Mesothelial cell of epicardium (in vitro differentiated cells): ENCODE results near the gene B3GNT2. TPM values are rescaled to one million over a fixed set of nuclear protein-coding genes. Genes with fewer than 3 reads are reported as not detected.

ENCODE experiments used
- DNase-seq, 2 experiments: peaks; one replicate each; pipeline ENCODE4 v3.0.0; 2021; ENCODE audit warnings: low spot score in 2 of 2; ENCODE audit not compliant: unreplicated experiment in 2 of 2
- H3K27ac Mint-ChIP-seq: 2 replicates; pipeline ENCODE4 v1.8.0; 2021; ENCODE audit warnings: mixed read lengths
- H3K27me3 Mint-ChIP-seq: 2 replicates; pipeline ENCODE4 v1.8.0; 2021; ENCODE audit warnings: low read depth, mixed read lengths
- H3K36me3 Mint-ChIP-seq: 2 replicates; pipeline ENCODE4 v1.8.0; 2021; ENCODE audit warnings: mixed read lengths
- H3K4me1 Mint-ChIP-seq: 2 replicates; pipeline ENCODE4 v1.8.0; 2021; ENCODE audit warnings: mixed read lengths
- H3K4me3 Mint-ChIP-seq: 2 replicates; pipeline ENCODE4 v1.8.0; 2021; ENCODE audit warnings: mild to moderate bottlenecking, moderate library complexity, mixed read lengths
- H3K9me3 Mint-ChIP-seq: 2 replicates; pipeline ENCODE4 v1.8.0; 2021; ENCODE audit warnings: mixed read lengths
- total RNA-seq: library from RNA; stranded (reverse); gene quantifications from 3 replicates; pipeline ENCODE4 v1.2.1, GENCODE V29; 2021
- TF ChIP-seq, protein P1 (sequence below): fragments of 200-600 bp; sonication (generic); IDR thresholded peaks from one replicate; pipeline ENCODE4 v1.5.0; 2021; ENCODE audit warnings: antibody characterized with exemption; ENCODE audit not compliant: unreplicated experiment

The B3GNT2 gene
- total RNA-seq, 1 donor from 2014 or later = 24.8 TPM

DNA sequence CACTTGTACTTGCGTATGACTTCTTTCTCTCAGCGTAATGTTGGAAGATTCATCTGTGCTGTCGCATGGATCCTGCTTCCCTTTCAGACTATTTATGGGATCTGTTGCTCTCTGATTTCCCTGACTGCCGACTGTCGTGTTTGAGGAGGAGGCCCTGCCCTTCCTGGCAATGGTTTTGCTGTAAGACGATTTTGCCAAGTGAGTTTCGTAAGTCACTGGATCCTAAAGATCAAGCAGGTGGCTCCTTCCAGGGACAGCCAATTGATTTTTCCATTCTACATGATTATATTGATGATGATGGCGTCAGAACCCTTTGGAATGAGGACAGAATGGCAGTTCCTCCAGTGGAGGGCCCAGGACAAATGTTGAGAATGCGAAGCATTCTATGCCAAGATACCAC lies 8.7 kb upstream of the B3GNT2 start:
- Mint-ChIP-seq H3K36me3 (no peaks in the 10 kb centered on the region), H3K27me3 (no peaks in the 10 kb centered on the region), H3K27ac (no peak overlapping the region), H3K4me3 (no peak overlapping the region), H3K4me1 (no peaks in the 10 kb centered on the region), H3K9me3 (no peaks in the 10 kb centered on the region)
- DNase-seq = no peak
- TF ChIP-seq, protein P1, sequence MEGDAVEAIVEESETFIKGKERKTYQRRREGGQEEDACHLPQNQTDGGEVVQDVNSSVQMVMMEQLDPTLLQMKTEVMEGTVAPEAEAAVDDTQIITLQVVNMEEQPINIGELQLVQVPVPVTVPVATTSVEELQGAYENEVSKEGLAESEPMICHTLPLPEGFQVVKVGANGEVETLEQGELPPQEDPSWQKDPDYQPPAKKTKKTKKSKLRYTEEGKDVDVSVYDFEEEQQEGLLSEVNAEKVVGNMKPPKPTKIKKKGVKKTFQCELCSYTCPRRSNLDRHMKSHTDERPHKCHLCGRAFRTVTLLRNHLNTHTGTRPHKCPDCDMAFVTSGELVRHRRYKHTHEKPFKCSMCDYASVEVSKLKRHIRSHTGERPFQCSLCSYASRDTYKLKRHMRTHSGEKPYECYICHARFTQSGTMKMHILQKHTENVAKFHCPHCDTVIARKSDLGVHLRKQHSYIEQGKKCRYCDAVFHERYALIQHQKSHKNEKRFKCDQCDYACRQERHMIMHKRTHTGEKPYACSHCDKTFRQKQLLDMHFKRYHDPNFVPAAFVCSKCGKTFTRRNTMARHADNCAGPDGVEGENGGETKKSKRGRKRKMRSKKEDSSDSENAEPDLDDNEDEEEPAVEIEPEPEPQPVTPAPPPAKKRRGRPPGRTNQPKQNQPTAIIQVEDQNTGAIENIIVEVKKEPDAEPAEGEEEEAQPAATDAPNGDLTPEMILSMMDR = no peak

DNA sequence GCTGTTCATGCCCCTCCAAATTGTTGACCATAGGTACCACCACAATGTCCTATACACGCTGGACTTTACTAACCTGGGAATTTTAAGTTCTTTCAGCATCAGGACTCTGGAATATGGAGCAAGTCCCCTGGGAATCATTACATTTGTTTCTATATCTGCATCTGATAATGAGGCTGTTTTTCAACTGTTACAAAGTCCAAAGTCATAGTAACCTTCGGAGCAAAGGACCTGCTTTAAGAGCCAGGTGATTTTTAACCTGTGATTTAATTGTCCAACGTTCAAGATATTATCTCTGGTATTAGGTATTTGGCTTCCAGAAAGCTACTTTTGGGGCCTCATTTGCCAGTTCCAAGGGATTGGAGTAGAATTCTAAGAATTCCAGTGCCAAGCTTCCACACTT lies 7.5 kb upstream of the B3GNT2 start:
- no peak overlapping the region for H3K27ac Mint-ChIP-seq
- TF ChIP-seq, protein P1 = no peak
- no peak overlapping the region for H3K4me3 Mint-ChIP-seq
- H3K4me1 Mint-ChIP-seq = no peaks in the 10 kb centered on the region
- H3K9me3 Mint-ChIP-seq = no peaks in the 10 kb centered on the region
- DNase-seq = no peak
- H3K36me3 Mint-ChIP-seq = no peaks in the 10 kb centered on the region
- H3K27me3 Mint-ChIP-seq = no peaks in the 10 kb centered on the region

DNA sequence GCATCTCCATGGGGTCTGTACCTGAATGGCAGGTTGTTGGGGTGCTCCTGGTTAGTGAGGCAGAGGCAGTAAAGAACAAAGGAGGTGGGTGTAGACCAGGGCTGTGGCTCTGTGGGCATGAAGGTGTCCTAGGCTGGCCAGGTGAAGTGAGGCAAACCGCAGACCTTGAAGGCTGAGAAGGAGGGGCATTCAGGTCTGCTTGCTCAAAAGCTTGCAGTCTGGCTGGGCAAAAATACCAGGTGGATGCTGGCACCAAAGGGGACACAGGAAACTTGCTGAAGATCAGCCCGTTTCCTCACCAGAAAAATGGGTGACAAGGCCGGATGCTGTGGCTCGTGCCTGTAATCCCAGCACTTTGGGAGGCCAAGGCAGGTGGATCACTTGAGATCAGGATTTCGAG lies 6.7 kb upstream of the B3GNT2 start:
- Mint-ChIP-seq H3K36me3 (no peaks in the 10 kb centered on the region), H3K27me3 (no peaks in the 10 kb centered on the region), H3K4me3 (no peak overlapping the region), H3K9me3 (no peaks in the 10 kb centered on the region), H3K27ac (no peak overlapping the region), H3K4me1 (no peaks in the 10 kb centered on the region)
- DNase-seq = no peak
- TF ChIP-seq, protein P1 = no peak

DNA sequence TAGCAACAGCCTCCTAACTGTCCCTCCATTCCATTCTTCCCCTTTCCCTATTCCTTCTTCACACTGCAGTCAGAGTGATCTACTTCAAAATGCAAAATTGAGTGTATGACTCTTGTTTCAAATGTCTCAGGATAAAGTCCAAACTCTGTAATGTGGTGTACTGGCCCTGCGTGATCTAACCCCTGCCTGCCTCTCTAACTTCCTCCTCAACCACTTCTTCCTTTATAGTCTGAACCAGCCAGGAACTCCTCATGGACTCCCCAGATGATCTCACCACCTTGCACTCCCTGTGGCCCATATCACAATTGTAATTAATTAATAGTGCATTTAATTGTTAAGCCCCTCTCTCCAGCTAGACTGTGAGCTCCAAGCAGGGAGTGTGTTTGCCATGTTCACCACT lies 3.1 kb upstream of the B3GNT2 start:
- H3K36me3 Mint-ChIP-seq = no peaks in the 10 kb centered on the region

DNA sequence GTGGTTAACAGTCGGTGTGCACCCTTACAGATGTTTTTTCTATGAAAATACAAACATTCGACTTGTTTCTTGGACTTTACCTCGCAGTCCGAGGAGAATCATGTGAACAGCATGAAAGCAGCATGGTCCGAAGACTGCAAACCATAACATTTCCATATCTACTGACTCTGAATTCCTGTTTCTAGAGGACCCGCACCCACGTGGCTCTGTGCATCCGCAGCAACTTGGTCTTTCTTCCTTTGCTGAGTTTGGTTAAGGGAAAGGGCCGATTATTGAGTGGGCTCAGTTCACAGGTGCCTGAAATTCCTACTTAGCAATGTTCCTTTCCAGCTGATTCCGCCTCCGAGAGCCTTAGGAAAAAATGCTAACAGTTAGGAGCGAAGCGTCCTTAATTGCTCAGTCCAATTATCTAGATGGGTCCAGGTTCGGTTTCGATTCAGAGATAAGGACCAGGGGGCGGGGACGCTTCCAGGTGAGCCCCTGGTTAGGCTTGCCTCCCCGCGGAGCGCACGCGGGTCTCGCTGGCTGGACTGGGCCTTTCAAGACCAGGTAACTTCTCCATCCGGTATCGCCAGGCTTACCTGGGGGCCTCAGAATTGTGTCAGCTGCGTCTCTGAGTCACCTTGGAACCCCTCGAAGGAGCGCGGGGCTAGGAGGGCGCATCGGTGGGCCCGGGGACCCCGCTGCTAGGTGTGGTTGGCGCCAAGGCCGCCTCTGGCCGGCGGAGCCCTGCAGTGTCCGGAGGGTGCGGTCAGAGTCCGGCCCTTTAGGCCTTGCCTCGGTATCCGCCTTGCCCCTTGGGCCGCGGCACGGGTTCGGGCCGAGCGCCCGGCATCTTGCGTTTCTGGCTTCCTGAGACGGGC lies 1.1 kb upstream of the B3GNT2 start:
- peak overlapping the region; percentile 20 for H3K27ac Mint-ChIP-seq
- no peaks in the 10 kb centered on the region for H3K36me3 Mint-ChIP-seq
- no peak for DNase-seq
- TF ChIP-seq, protein P1 = no peak
- peaks cover 21% of the 10 kb centered on the region for H3K4me1 Mint-ChIP-seq
- H3K9me3 Mint-ChIP-seq = no peaks in the 10 kb centered on the region
- no peaks in the 10 kb centered on the region for H3K27me3 Mint-ChIP-seq
- peak overlapping the region; percentile 71 for H3K4me3 Mint-ChIP-seq

More for the DNA sequence above, 3.1 kb upstream of the B3GNT2 start:
- TF ChIP-seq, protein P1 = no peak
- H3K4me3 Mint-ChIP-seq = no peak overlapping the region
- peaks cover 5% of the 10 kb centered on the region for H3K4me1 Mint-ChIP-seq
- no peak overlapping the region for H3K27ac Mint-ChIP-seq
- DNase-seq = no peak
- no peaks in the 10 kb centered on the region for H3K27me3 Mint-ChIP-seq
- H3K9me3 Mint-ChIP-seq = no peaks in the 10 kb centered on the region
